HepG2 (cell line): Measurements from ENCODE around the gene EWSR1. TPM values are rescaled to one million over a fixed set of nuclear protein-coding genes. Genes with fewer than 3 reads are reported as not detected.

Source experiments
- DR1 ChIP-seq: sonication (generic); formaldehyde crosslinking; IDR thresholded peaks from 2 replicates; pipeline ENCODE4 v1.8.0; 2021; ENCODE audit warnings: mild to moderate bottlenecking, missing genetic modification reagents, inconsistent platforms
- ELF3 ChIP-seq: IDR thresholded peaks from 2 replicates; pipeline ENCODE4 v1.6.1; 2016; ENCODE audit warnings: missing genetic modification reagents, missing compliant biosample characterization
- FOXM1 ChIP-seq: sonication (generic); formaldehyde crosslinking; IDR thresholded peaks from 2 replicates; pipeline ENCODE4 v1.5.0; 2020; ENCODE audit warnings: missing genetic modification reagents
- ISX ChIP-seq: sonication (generic); formaldehyde crosslinking; conservative IDR thresholded peaks from 2 replicates; pipeline ENCODE4 v1.5.0; 2020; ENCODE audit warnings: missing genetic modification reagents
- NCOR1 ChIP-seq: fragments of 200-600 bp; sonication (generic); IDR thresholded peaks from 2 replicates; pipeline ENCODE4 v1.7.0; 2017; ENCODE audit warnings: antibody characterized with exemption, low read length, borderline replicate concordance
- RFXANK ChIP-seq: IDR thresholded peaks from 2 replicates; pipeline ENCODE4 v1.6.1; 2016
- U2AF2 ChIP-seq: fragments of 200-400 bp; formaldehyde crosslinking; IDR thresholded peaks from 2 replicates; pipeline ENCODE4 v1.6.1; 2017; ENCODE audit warnings: low read depth, mild to moderate bottlenecking, low read length
- ZNF12 ChIP-seq: sonication (generic); formaldehyde crosslinking; IDR thresholded peaks from 2 replicates; pipeline ENCODE4 v1.5.0; 2020; ENCODE audit warnings: missing genetic modification reagents
- ZNF317 ChIP-seq: sonication (generic); formaldehyde crosslinking; IDR thresholded peaks from 2 replicates; pipeline ENCODE4 v1.5.0; 2020; ENCODE audit warnings: mild to moderate bottlenecking, missing genetic modification reagents
- ZNF337 ChIP-seq: sonication (generic); formaldehyde crosslinking; IDR thresholded peaks from 2 replicates; pipeline ENCODE4 v1.5.1; 2020; ENCODE audit warnings: missing genetic modification reagents, low read depth, mild to moderate bottlenecking, borderline replicate concordance
- ZNF367 ChIP-seq: sonication (generic); formaldehyde crosslinking; IDR thresholded peaks from 2 replicates; pipeline ENCODE4 v1.4.0; 2020; ENCODE audit warnings: missing genetic modification reagents, borderline replicate concordance
- ZNF577 ChIP-seq: sonication (generic); formaldehyde crosslinking; IDR thresholded peaks from 2 replicates; pipeline ENCODE4 v1.4.0; 2020; ENCODE audit warnings: mild to moderate bottlenecking, low read depth, missing genetic modification reagents, borderline replicate concordance
- ZNF644 ChIP-seq: IDR thresholded peaks from 2 replicates; pipeline ENCODE4 v1.6.1; 2016; ENCODE audit warnings: low read depth
- ZNF709 ChIP-seq: sonication (generic); formaldehyde crosslinking; IDR thresholded peaks from 2 replicates; pipeline ENCODE4 v1.5.0; 2020; ENCODE audit warnings: mild to moderate bottlenecking, missing genetic modification reagents
- ZNF766 ChIP-seq: sonication (generic); formaldehyde crosslinking; IDR thresholded peaks from 2 replicates; pipeline ENCODE4 v1.5.0; 2020; ENCODE audit warnings: missing genetic modification reagents, borderline replicate concordance
- ZNF772 ChIP-seq: sonication (generic); formaldehyde crosslinking; IDR thresholded peaks from 2 replicates; pipeline ENCODE4 v1.5.0; 2020; ENCODE audit warnings: mild to moderate bottlenecking, missing genetic modification reagents
- ZNF839 ChIP-seq: sonication (generic); formaldehyde crosslinking; IDR thresholded peaks from 2 replicates; pipeline ENCODE4 v1.4.0; 2020; ENCODE audit warnings: missing genetic modification reagents, mild to moderate bottlenecking, borderline replicate concordance
- ZSCAN29 ChIP-seq: sonication (generic); formaldehyde crosslinking; conservative IDR thresholded peaks from 2 replicates; pipeline ENCODE4 v1.4.0; 2020; ENCODE audit warnings: mild to moderate bottlenecking, missing genetic modification reagents
- ZSCAN9 ChIP-seq: IDR thresholded peaks from 2 replicates; pipeline ENCODE4 v1.6.1; 2016; ENCODE audit warnings: borderline replicate concordance
- polyA plus RNA-seq, 8 experiments: library from polyadenylated mRNA; depleted of rRNA in 3 of 8; stranded (reverse) in 7 of 8; unstranded in 1 of 8; fragments of >200 nt; fragmentation: Illumina TruSeq in 4 of 8; extraction: Trizol in 4 of 8; gene quantifications; 2 replicates each; pipeline versions ENCODE4 v1.2.1 to v1.2.3, GENCODE V29; 2011 to 2016; ENCODE audit warnings: low read depth in 4 of 8, missing spikeins in 1 of 8, mixed read lengths in 1 of 8; ENCODE audit not compliant: insufficient read depth in 1 of 8
- total RNA-seq, 5 experiments: library from RNA; depleted of rRNA; stranded (reverse); fragments of >200 nt; fragmentation: Illumina TruSeq; extraction: Trizol; gene quantifications; 2 replicates each; pipeline ENCODE4 v1.2.3, GENCODE V29; 2016; ENCODE audit warnings: low read depth in 1 of 5
- TF ChIP-seq, protein P1 (sequence below): sonication (generic); formaldehyde crosslinking; IDR thresholded peaks from 2 replicates; pipeline ENCODE4 v1.4.0; 2020; ENCODE audit warnings: missing genetic modification reagents, borderline replicate concordance
- TF ChIP-seq, protein P2 (sequence below): IDR thresholded peaks from 2 replicates; pipeline ENCODE4 v1.6.1; 2016; ENCODE audit warnings: low read depth, missing genetic modification reagents, missing compliant biosample characterization

Gene EWSR1
- total and polyA plus RNA-seq, 2 of the 13 experiments (the other 11 are each of a cell fraction or from before 2014, with no cell fraction given): 211 to 326 TPM

DNA sequence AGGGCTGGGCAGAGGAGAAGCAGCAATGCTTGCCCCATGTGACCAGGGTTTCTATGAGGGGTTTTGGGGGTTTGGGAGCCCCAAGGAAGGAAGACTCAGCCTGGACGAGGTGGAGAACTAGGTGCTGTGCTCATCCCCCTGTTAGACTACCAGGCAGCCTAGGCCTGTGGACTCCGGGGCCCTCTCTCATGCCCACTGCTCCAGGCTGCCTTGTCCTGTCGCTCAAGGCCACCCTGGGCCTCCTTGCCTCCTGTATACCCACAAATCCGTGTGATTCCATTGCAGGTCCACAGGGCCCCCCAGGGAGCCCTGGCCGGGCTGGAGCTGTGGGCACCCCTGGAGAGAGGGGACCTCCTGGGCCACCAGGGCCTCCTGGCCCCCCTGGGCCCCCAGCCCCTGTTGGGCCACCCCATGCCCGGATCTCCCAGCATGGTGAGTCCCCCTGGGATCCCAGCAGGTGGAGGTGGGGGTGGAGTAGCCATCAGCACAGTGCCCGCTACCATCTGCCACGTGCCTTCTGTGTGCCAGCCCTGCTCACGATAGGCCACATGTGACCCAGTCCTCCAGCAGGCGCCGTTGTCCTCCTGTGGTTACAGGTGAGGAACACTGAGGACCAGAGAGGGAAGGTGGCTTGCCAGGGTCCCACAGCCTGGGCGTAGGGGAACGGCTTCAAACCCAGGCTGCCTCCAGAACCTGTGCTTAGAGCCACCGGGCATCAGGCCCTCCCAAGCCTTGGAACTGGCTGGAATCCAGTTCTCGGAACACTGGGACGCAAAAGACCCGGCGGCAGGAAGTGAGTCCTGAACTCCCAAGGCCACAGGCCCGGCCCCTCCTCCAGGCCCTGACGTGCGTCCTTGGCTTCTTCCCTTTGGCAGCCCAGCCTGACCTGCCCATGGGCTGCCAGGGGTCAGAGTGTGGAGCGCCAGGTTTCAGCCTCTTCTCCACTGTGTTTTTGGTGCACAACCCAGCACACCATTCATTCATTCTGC, 35.8 kb upstream of the EWSR1 start (continued):
- TF ChIP-seq NCOR1: no peak
- TF ChIP-seq ZNF317 (CRISPR knock-in tag): peak; percentile 77
- no peak for TF ChIP-seq ZNF367 (CRISPR knock-in tag)
- TF ChIP-seq ZSCAN29 (CRISPR knock-in tag): no peak
- TF ChIP-seq ISX (CRISPR knock-in tag): no peak
- no peak for TF ChIP-seq ZNF577 (CRISPR knock-in tag)
- TF ChIP-seq U2AF2: no peak
- 0 out of 2 replicates have a peak, but pooled peaks have one; percentile 39 for TF ChIP-seq ZNF772 (CRISPR knock-in tag)
- TF ChIP-seq DR1: 0 out of 2 replicates have a peak, but pooled peaks have one; percentile 18
- TF ChIP-seq ELF3: peak; percentile 78; the same call in 1 of the 2 replicates
- TF ChIP-seq RFXANK (CRISPR knock-in tag): no peak
- TF ChIP-seq ZNF709 (CRISPR knock-in tag): no peak
- TF ChIP-seq, protein P1, sequence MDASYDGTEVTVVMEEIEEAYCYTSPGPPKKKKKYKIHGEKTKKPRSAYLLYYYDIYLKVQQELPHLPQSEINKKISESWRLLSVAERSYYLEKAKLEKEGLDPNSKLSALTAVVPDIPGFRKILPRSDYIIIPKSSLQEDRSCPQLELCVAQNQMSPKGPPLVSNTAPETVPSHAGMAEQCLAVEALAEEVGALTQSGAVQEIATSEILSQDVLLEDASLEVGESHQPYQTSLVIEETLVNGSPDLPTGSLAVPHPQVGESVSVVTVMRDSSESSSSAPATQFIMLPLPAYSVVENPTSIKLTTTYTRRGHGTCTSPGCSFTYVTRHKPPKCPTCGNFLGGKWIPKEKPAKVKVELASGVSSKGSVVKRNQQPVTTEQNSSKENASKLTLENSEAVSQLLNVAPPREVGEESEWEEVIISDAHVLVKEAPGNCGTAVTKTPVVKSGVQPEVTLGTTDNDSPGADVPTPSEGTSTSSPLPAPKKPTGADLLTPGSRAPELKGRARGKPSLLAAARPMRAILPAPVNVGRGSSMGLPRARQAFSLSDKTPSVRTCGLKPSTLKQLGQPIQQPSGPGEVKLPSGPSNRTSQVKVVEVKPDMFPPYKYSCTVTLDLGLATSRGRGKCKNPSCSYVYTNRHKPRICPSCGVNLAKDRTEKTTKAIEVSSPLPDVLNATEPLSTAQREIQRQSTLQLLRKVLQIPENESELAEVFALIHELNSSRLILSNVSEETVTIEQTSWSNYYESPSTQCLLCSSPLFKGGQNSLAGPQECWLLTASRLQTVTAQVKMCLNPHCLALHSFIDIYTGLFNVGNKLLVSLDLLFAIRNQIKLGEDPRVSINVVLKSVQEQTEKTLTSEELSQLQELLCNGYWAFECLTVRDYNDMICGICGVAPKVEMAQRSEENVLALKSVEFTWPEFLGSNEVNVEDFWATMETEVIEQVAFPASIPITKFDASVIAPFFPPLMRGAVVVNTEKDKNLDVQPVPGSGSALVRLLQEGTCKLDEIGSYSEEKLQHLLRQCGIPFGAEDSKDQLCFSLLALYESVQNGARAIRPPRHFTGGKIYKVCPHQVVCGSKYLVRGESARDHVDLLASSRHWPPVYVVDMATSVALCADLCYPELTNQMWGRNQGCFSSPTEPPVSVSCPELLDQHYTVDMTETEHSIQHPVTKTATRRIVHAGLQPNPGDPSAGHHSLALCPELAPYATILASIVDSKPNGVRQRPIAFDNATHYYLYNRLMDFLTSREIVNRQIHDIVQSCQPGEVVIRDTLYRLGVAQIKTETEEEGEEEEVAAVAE (CRISPR knock-in tag): no peak
- TF ChIP-seq ZSCAN9: no peak
- no peak for TF ChIP-seq ZNF766 (CRISPR knock-in tag)
- 0 out of 2 replicates have a peak, but pooled peaks have one; percentile 27 for TF ChIP-seq ZNF644
- 0 out of 2 replicates have a peak, but pooled peaks have one; percentile 40 for TF ChIP-seq ZNF337
- no peak for TF ChIP-seq ZNF12 (CRISPR knock-in tag)
- TF ChIP-seq, protein P2, sequence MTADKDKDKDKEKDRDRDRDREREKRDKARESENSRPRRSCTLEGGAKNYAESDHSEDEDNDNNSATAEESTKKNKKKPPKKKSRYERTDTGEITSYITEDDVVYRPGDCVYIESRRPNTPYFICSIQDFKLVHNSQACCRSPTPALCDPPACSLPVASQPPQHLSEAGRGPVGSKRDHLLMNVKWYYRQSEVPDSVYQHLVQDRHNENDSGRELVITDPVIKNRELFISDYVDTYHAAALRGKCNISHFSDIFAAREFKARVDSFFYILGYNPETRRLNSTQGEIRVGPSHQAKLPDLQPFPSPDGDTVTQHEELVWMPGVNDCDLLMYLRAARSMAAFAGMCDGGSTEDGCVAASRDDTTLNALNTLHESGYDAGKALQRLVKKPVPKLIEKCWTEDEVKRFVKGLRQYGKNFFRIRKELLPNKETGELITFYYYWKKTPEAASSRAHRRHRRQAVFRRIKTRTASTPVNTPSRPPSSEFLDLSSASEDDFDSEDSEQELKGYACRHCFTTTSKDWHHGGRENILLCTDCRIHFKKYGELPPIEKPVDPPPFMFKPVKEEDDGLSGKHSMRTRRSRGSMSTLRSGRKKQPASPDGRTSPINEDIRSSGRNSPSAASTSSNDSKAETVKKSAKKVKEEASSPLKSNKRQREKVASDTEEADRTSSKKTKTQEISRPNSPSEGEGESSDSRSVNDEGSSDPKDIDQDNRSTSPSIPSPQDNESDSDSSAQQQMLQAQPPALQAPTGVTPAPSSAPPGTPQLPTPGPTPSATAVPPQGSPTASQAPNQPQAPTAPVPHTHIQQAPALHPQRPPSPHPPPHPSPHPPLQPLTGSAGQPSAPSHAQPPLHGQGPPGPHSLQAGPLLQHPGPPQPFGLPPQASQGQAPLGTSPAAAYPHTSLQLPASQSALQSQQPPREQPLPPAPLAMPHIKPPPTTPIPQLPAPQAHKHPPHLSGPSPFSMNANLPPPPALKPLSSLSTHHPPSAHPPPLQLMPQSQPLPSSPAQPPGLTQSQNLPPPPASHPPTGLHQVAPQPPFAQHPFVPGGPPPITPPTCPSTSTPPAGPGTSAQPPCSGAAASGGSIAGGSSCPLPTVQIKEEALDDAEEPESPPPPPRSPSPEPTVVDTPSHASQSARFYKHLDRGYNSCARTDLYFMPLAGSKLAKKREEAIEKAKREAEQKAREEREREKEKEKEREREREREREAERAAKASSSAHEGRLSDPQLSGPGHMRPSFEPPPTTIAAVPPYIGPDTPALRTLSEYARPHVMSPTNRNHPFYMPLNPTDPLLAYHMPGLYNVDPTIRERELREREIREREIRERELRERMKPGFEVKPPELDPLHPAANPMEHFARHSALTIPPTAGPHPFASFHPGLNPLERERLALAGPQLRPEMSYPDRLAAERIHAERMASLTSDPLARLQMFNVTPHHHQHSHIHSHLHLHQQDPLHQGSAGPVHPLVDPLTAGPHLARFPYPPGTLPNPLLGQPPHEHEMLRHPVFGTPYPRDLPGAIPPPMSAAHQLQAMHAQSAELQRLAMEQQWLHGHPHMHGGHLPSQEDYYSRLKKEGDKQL: no peak
- TF ChIP-seq ZNF839 (CRISPR knock-in tag): no peak
- TF ChIP-seq FOXM1 (CRISPR knock-in tag): no peak
